KMS-11 (cell line): ENCODE measurements around the gene IQGAP2.
"Not testable (repeated sequence)": the region's sequence is repeated elsewhere in the genome, so short reads cannot be mapped to it uniquely, and the experiment has no call there.

Source experiments
- H2AFZ ChIP-seq: fragments of 200-600 bp; sonication (generic); 2 replicates; pipeline ENCODE4 v1.6.1; 2016; ENCODE audit warnings: antibody characterized with exemption, mixed run types, low read depth
- H3K27ac ChIP-seq: fragments of 200-600 bp; sonication (generic); 2 replicates; pipeline ENCODE4 v1.6.1; 2016; ENCODE audit warnings: mild to moderate bottlenecking, mixed run types
- H3K27me3 ChIP-seq: fragments of 200-600 bp; sonication (generic); 2 replicates; pipeline ENCODE4 v1.6.1; 2017; ENCODE audit warnings: mild to moderate bottlenecking, low read depth, mixed run types, moderate library complexity; ENCODE audit not compliant: insufficient read depth
- H3K36me3 ChIP-seq: fragments of 200-600 bp; sonication (generic); 2 replicates; pipeline ENCODE4 v1.6.1; 2017; ENCODE audit warnings: mild to moderate bottlenecking, mixed run types; ENCODE audit not compliant: insufficient read depth
- H3K4me1 ChIP-seq: fragments of 200-600 bp; sonication (generic); 2 replicates; pipeline ENCODE4 v1.6.1; 2016; ENCODE audit warnings: mild to moderate bottlenecking, low read depth, mixed run types; ENCODE audit not compliant: poor library complexity, severe bottlenecking
- H3K4me2 ChIP-seq: fragments of 200-600 bp; sonication (generic); 2 replicates; pipeline ENCODE4 v1.7.0; 2016; ENCODE audit warnings: mild to moderate bottlenecking, mixed run types
- H3K4me3 ChIP-seq: fragments of 200-600 bp; sonication (generic); IDR thresholded peaks from 2 replicates; pipeline ENCODE4 v1.6.1; 2017; ENCODE audit warnings: low read depth, low read length, mixed read lengths; ENCODE audit not compliant: insufficient read depth
- H3K79me2 ChIP-seq: fragments of 200-600 bp; sonication (generic); 2 replicates; pipeline ENCODE4 v1.6.1; 2016; ENCODE audit warnings: low read depth, mixed run types; ENCODE audit not compliant: insufficient read depth
- H3K9ac ChIP-seq: fragments of 200-600 bp; sonication (generic); 2 replicates; pipeline ENCODE4 v1.6.1; 2016; ENCODE audit warnings: mild to moderate bottlenecking, mixed run types
- H4K20me1 ChIP-seq: fragments of 200-600 bp; sonication (generic); 2 replicates; pipeline ENCODE4 v1.6.1; 2016; ENCODE audit warnings: mild to moderate bottlenecking, mixed run types; ENCODE audit not compliant: insufficient read depth
- TF ChIP-seq, protein P1 (sequence below): fragments of 200-600 bp; sonication (generic); conservative IDR thresholded peaks from 2 replicates; pipeline ENCODE4 v1.6.1; 2017; ENCODE audit warnings: low read depth, mild to moderate bottlenecking, antibody characterized with exemption, low read length, moderate library complexity, mixed read lengths

The IQGAP2 gene

DNA sequence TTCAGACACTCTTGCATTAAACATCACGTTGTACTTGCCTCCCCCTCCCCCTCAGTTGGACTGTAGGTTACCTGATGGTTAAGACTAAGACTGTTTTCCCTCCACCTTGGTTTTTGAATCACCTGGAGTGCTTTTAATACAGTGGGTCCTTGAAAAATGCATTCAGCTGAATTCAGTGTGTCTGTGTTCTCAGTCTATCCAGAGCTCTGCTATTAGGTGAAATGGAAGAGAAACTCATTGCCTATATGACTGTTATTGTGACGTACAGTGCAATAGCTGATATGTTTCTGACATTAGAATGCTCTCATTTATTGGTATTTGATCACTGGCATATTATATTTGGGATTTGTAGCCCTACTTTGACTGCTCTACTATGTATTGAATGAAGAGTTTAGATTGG, 111.6 kb downstream of the IQGAP2 start:
- H3K27ac ChIP-seq: no peak overlapping the region
- TF ChIP-seq, protein P1, sequence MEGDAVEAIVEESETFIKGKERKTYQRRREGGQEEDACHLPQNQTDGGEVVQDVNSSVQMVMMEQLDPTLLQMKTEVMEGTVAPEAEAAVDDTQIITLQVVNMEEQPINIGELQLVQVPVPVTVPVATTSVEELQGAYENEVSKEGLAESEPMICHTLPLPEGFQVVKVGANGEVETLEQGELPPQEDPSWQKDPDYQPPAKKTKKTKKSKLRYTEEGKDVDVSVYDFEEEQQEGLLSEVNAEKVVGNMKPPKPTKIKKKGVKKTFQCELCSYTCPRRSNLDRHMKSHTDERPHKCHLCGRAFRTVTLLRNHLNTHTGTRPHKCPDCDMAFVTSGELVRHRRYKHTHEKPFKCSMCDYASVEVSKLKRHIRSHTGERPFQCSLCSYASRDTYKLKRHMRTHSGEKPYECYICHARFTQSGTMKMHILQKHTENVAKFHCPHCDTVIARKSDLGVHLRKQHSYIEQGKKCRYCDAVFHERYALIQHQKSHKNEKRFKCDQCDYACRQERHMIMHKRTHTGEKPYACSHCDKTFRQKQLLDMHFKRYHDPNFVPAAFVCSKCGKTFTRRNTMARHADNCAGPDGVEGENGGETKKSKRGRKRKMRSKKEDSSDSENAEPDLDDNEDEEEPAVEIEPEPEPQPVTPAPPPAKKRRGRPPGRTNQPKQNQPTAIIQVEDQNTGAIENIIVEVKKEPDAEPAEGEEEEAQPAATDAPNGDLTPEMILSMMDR: no peak
- no peaks in the 10 kb centered on the region for H3K4me1 ChIP-seq

DNA sequence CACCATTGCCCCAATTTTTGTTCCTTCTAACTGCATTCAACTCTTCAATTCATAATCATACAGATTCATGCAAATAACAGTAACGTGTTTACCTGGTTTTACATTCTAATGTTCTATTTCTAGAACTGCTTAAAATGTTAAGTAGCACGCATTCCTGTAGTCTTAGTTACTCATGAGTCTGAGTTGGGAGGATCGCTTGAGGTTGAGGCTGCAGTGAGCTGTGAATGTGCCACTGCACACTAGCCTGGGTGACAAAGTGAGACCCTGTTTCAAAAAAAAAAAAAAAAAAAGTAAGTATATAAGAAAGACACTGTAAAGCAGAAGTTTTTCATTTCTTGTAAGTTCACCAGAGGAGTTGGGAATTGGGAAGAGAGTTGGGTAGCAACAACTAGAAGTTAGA, 114.2 kb downstream of the IQGAP2 start:
- H3K4me2 ChIP-seq: no peak overlapping the region
- no peaks in the 10 kb centered on the region for H3K27me3 ChIP-seq
- no peak overlapping the region for H3K27ac ChIP-seq
- H3K79me2 ChIP-seq: peaks cover 53% of the 10 kb centered on the region
- no peaks in the 10 kb centered on the region for H3K36me3 ChIP-seq
- H3K9ac ChIP-seq: no peak overlapping the region
- H4K20me1 ChIP-seq: no peaks in the 10 kb centered on the region
- H2AFZ ChIP-seq: no peak overlapping the region
- no peak overlapping the region for H3K4me3 ChIP-seq
- TF ChIP-seq, protein P1: no peak
- no peaks in the 10 kb centered on the region for H3K4me1 ChIP-seq

More for the DNA sequence above, 111.6 kb downstream of the IQGAP2 start:
- H3K4me3 ChIP-seq: no peak overlapping the region
- H3K4me2 ChIP-seq: no peak overlapping the region
- no peaks in the 10 kb centered on the region for H3K36me3 ChIP-seq
- H3K79me2 ChIP-seq: peaks cover 40% of the 10 kb centered on the region
- H2AFZ ChIP-seq: no peak overlapping the region
- no peak overlapping the region for H3K9ac ChIP-seq
- H3K27me3 ChIP-seq: no peaks in the 10 kb centered on the region
- no peaks in the 10 kb centered on the region for H4K20me1 ChIP-seq

DNA sequence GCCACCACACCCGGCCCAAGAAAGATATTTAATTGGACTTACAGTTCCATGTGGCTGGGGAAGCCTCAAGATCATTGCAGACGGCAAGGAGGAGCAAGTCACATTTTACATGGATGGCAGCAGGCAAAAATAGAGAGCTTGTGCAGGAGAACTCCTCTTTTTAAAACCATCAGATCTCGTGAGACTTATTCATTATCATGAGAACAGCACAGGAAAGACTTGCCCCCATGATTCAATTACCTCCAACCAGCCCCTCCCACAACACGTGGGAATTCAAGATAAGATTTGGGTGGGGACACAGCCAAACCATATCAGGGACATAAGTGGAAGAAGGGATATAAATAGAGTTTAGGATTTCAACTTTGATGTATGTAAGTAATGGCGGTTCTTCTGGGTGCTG, 115.2 kb downstream of the IQGAP2 start:
- H3K4me3 ChIP-seq, H4K20me1 ChIP-seq, H3K9ac ChIP-seq, H2AFZ ChIP-seq, H3K27ac ChIP-seq, H3K27me3 ChIP-seq, H3K36me3 ChIP-seq, H3K4me1 ChIP-seq, H3K4me2 ChIP-seq: not testable (repeated sequence)
- H3K79me2 ChIP-seq: peaks cover 54% of the 10 kb centered on the region

DNA sequence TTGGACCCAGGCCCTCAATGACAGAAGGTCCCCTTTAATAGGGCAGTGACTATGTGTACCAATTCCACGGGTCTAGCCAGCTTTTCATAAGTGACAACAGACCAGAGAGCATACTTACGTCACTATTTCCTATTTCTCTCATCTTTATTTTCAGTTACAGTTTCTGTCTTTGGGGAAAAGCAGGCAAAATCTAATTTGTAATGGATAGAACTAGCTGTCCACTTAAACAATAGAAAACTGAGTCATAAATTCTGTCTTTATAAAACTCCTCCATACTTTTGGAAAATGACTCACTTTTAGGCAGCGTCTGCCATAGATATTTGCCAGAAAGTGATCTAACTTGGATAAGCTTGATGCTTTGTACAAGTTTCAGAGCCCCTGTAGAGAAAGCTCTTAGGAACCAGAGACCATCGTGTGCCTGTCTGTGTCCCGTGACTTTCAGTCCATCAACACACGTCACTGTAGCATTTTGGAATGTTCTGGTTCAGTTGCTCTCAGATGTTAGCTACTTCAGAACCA, 118.2 kb downstream of the IQGAP2 start:
- no peak overlapping the region for H2AFZ ChIP-seq
- H3K4me1 ChIP-seq: peaks cover 28% of the 10 kb centered on the region
- no peak overlapping the region for H3K27ac ChIP-seq

More for the DNA sequence above, 118.2 kb downstream of the IQGAP2 start:
- H3K27me3 ChIP-seq: no peaks in the 10 kb centered on the region
- TF ChIP-seq, protein P1: no peak
- H3K36me3 ChIP-seq: no peaks in the 10 kb centered on the region
- H3K79me2 ChIP-seq: peaks cover 67% of the 10 kb centered on the region
- H3K4me3 ChIP-seq: no peak overlapping the region
- 0 out of 2 replicates have a peak, but pooled peaks cover 3% of the 10 kb centered on the region for H4K20me1 ChIP-seq
- H3K4me2 ChIP-seq: no peak overlapping the region
- H3K9ac ChIP-seq: no peak overlapping the region
